Lower lobe of right lung (tissue), 2 donors: ENCODE data around the gene CYP8B1. TPM values are rescaled to one million over a fixed set of nuclear protein-coding genes. Genes with fewer than 3 reads are reported as not detected.

ENCODE experiments used
- ATAC-seq, 2 donors: fragments of 200-7000 bp; cut with Tn5 transposase; one replicate each; pipeline ENCODE4 v1.9.1; 2020 to 2022; ENCODE audit warnings: mild to moderate bottlenecking in 2 of 2, moderate library complexity in 2 of 2
- DNase-seq: peaks from one replicate; pipeline ENCODE4 v3.0.0-alpha.2; 2020
- H3K27ac ChIP-seq: fragments of 200-600 bp; one replicate; pipeline ENCODE4 v1.8.0; 2022
- H3K27me3 ChIP-seq: fragments of 200-600 bp; one replicate; pipeline ENCODE4 v1.8.0; 2022; ENCODE audit warnings: low read depth
- H3K36me3 ChIP-seq: fragments of 200-600 bp; one replicate; pipeline ENCODE4 v1.8.0; 2022; ENCODE audit warnings: mild to moderate bottlenecking
- H3K4me1 ChIP-seq: fragments of 200-600 bp; one replicate; pipeline ENCODE4 v1.8.0; 2022
- H3K4me3 ChIP-seq: fragments of 200-600 bp; one replicate; pipeline ENCODE4 v1.8.0; 2022; ENCODE audit warnings: mild to moderate bottlenecking
- H3K9me3 ChIP-seq: fragments of 200-600 bp; one replicate; pipeline ENCODE4 v1.8.0; 2022
- intact Hi-C: fragments of 100-400 bp; cut with DNase I; formaldehyde crosslinking; loops from one replicate; pipeline ENCODE4 v1.11.0; 2022
- total RNA-seq: library from RNA; stranded (reverse); fragmentation: NEBNext Ultra II Directional; extraction: Animal tissue kit (Norgen Biotek cat#: 25700); gene quantifications from one replicate; pipeline ENCODE4 v1.2.1, GENCODE V29; 2021
- TF ChIP-seq, protein P1 (sequence below): fragments of 200-600 bp; IDR thresholded peaks from one replicate; pipeline ENCODE4 v1.8.0; 2022; ENCODE audit warnings: antibody characterized with exemption, mild to moderate bottlenecking
- donor health status: DM: no; HTN: yes; CAD: no; lungs with severe emphysema.

Gene CYP8B1
- total RNA-seq, 1 donor from 2014 or later, result not detected

DNA sequence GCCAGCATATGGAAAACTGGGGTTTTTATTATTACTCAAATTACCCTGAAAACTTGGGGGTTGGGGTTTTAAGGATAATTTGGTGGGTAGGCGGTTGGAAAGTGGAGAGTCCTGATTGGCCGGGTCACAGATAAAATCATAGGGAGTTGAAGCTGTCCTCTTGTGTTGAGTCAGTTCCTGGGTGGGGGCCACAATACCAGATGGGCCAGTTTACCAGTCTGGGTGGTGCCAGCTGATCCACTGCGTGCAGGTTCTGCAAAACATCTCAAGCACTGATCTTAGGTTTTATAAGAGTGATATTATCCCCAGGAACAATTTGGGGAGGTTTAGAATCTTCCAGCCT, 25.4 kb upstream of the CYP8B1 start:
- H3K4me3 ChIP-seq, result no peak overlapping the region
- no peaks in the 10 kb centered on the region for H3K36me3 ChIP-seq
- H3K9me3 ChIP-seq, result no peaks in the 10 kb centered on the region
- H3K27me3 ChIP-seq, result no peaks in the 10 kb centered on the region
- H3K27ac ChIP-seq, result no peak overlapping the region
- DNase-seq (no peak), ATAC-seq (no peak)
- intact Hi-C loops, result no loop called here
- TF ChIP-seq, protein P1, sequence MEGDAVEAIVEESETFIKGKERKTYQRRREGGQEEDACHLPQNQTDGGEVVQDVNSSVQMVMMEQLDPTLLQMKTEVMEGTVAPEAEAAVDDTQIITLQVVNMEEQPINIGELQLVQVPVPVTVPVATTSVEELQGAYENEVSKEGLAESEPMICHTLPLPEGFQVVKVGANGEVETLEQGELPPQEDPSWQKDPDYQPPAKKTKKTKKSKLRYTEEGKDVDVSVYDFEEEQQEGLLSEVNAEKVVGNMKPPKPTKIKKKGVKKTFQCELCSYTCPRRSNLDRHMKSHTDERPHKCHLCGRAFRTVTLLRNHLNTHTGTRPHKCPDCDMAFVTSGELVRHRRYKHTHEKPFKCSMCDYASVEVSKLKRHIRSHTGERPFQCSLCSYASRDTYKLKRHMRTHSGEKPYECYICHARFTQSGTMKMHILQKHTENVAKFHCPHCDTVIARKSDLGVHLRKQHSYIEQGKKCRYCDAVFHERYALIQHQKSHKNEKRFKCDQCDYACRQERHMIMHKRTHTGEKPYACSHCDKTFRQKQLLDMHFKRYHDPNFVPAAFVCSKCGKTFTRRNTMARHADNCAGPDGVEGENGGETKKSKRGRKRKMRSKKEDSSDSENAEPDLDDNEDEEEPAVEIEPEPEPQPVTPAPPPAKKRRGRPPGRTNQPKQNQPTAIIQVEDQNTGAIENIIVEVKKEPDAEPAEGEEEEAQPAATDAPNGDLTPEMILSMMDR, result no peak
- peaks cover 6% of the 10 kb centered on the region for H3K4me1 ChIP-seq

DNA sequence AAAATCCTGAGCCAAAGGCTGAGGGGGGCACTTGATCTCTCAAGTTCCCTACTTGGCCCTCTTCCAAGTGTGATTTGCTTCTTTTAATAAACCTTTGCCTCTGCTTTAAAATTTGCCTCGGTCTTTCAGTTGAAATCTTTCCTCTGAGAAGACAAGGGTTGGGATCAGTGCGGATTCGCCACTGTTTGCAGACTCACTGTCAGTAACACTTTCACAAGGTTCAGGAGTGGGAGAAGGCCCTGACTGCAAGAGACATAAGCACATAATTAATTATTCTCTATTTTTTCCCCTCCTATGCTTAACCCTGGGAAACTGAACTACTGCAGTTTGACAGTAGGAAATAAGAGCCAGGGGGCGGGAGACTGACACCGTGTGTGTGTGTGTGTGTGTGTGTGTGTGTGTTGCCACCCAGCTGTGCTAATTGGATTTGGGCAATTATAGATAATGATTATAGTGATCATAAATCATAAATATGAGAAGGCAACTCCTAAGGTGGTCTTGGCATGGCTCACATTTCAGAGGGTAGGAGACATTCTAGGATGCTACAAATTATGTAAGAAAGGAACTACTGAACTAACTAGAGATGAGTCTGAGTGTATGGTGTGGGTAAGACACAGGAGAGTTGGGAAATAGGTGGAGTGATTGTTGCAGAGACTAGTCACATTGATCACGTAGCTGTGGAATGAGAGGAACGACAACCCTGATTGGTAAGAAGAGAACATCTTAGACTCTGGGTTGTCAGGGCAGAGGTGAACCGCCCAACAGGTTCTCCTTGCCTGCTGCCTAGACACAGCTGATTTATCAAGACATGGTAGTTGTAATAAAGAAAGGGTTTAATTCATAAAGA, 24.8 kb upstream of the CYP8B1 start:
- no peak overlapping the region for H3K4me3 ChIP-seq
- TF ChIP-seq, protein P1, result no peak
- intact Hi-C loops, result no loop called here
- no peaks in the 10 kb centered on the region for H3K27me3 ChIP-seq
- ATAC-seq, result no peak
- DNase-seq, result no peak
- H3K9me3 ChIP-seq, result no peaks in the 10 kb centered on the region
- no peak overlapping the region for H3K27ac ChIP-seq
- H3K4me1 ChIP-seq, result peaks cover 2% of the 10 kb centered on the region
- no peaks in the 10 kb centered on the region for H3K36me3 ChIP-seq

DNA sequence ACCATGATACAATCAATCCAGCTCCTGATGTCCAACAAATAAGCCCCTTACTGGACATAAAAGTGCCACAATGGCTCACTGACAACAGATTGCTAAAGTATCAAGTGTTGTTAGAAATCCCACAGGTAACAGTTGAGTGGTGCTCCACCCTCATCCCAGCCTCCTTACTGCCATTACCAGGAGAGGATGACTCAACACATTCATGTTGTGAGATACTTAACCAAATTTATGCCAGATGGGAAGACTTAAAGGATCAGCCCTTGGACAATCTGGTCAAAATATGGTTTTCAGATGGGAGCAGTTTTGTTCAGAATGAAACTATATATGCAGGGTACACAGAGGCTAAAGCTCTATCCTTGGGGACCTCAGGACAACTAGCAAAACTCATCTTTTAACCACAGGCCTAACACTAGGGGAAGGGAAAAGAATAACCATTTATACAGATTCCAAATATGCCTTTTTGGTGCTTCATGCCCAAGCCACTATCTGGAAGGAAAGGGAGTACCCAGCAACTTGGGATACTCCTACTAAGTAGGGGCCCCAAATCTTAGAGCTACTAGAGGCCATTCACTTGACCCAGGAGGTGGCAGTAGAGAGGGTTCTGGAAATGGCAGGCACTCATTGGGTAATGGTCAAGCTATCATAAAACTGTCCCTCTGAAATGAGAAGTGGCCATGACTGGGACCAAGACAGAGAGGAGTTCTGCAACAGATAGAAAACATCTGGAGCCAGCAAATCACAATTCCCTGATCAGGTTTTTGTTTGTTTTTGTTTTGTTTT, 23.4 kb upstream of the CYP8B1 start:
- H3K4me3 ChIP-seq, result no peak overlapping the region
- H3K27me3 ChIP-seq, result no peaks in the 10 kb centered on the region
- no peaks in the 10 kb centered on the region for H3K36me3 ChIP-seq
- DNase-seq (no peak), ATAC-seq (peak in 1 of 2 donors; percentile 34)
- TF ChIP-seq, protein P1, result no peak
- no peaks in the 10 kb centered on the region for H3K9me3 ChIP-seq
- no peak overlapping the region for H3K27ac ChIP-seq
- intact Hi-C loops, result no loop called here
- no peaks in the 10 kb centered on the region for H3K4me1 ChIP-seq

DNA sequence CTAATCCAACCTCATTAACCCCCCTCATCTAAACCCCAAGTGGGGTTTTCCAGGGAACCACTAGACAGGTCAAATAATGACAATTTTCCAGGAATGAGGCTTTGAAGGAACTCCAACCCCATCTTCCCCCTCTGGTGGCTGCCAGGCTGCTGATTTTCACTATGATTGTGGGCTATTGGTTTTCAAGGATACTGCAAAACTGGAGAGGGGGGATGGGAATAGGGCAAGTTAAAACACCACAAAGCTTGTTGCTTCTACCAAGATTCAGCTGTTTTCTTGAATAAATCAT, 19.8 kb upstream of the CYP8B1 start:
- no peak overlapping the region for H3K27ac ChIP-seq
- TF ChIP-seq, protein P1, result no peak
- H3K4me1 ChIP-seq, result no peaks in the 10 kb centered on the region
- H3K36me3 ChIP-seq, result no peaks in the 10 kb centered on the region
- H3K27me3 ChIP-seq, result no peaks in the 10 kb centered on the region
- intact Hi-C loops, result no loop called here
- no peaks in the 10 kb centered on the region for H3K9me3 ChIP-seq
- ATAC-seq (no peak), DNase-seq (no peak)
- H3K4me3 ChIP-seq, result no peak overlapping the region

DNA sequence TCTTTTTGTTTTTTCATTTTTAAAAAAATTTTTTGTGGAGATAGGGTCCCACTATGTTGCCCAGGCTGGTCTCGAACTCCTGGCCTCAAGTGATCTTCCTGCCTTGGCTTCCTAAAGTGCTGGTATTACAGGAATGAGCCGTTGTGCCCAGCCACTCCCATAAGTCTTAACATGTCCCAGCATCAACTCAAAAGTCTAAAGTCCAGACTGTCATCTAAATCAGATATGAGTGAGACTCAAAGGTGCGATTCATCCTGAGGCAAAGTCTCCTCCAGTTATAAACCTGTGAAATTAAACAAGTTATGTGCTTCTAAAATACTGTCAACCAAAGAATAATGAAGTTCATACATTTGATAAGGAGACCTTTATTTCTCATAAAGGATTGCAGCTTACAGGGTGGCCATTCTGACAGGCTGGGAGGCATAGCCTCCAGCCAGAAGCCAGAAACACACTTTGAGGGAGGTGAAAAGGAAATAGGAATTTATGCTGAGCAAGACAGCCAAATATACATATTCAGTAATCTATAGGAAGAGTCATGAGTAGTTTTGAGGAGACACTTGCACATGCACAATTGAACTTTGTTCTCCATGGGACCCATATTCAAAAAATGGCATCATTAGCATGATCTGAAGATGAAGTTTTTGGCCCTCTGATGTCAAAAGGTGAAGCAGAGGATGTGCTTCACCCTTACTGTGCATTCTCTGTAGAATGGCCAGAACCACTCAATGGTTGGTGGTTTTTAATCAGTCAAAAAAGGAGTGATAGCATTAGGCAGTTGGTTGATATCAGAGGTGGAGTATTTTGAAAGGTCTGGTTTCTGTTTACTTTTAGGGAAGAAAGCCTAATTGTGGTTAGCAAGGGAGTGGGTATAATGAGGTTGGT, 19.3 kb upstream of the CYP8B1 start:
- ATAC-seq (no peak), DNase-seq (no peak)
- Histone ChIP-seq H3K36me3 (no peaks in the 10 kb centered on the region), H3K27ac (no peak overlapping the region), H3K9me3 (no peaks in the 10 kb centered on the region), H3K4me1 (no peaks in the 10 kb centered on the region), H3K4me3 (no peak overlapping the region), H3K27me3 (no peaks in the 10 kb centered on the region)
- TF ChIP-seq, protein P1, result no peak
- intact Hi-C loops, result no loop called here
